Hepatocyte (in vitro differentiated cells): ENCODE data around the gene NOC4L.

Experiments used
- CTCF ChIP-seq: fragments of 200-600 bp; sonication (generic); IDR thresholded peaks from 2 replicates; pipeline ENCODE4 v1.5.1; 2016; ENCODE audit warnings: antibody characterized with exemption, mild to moderate bottlenecking; ENCODE audit not compliant: poor library complexity
- EZH2phosphoT487 ChIP-seq: fragments of 200-600 bp; sonication (generic); IDR thresholded peaks from one replicate; pipeline ENCODE4 v1.6.1; 2018; ENCODE audit warnings: antibody characterized with exemption, mild to moderate bottlenecking, low read depth, moderate library complexity; ENCODE audit not compliant: unreplicated experiment, severe bottlenecking

- TF ChIP-seq CTCF: no peak
- no peak for TF ChIP-seq EZH2phosphoT487
Measured at GRCh38 chr12:132161796-132162507, 17.7 kb downstream of the NOC4L start.
